HepG2 (cell line): ENCODE data around the gene KDM4B. TPM values are rescaled to one million over a fixed set of nuclear protein-coding genes. Genes with fewer than 3 reads are reported as not detected.

Experiments used
- ARNT ChIP-seq: fragments of 450-650 bp; IDR thresholded peaks from 2 replicates; pipeline ENCODE4 v1.6.1; 2017
- ESRRA ChIP-seq: sonication (generic); formaldehyde crosslinking; IDR thresholded peaks from 2 replicates; pipeline ENCODE4 v1.5.1; 2020; ENCODE audit warnings: mild to moderate bottlenecking, low read depth, missing genetic modification reagents
- HMGXB4 ChIP-seq, 2 experiments: sonication (generic) in 1 of 2; formaldehyde crosslinking in 1 of 2; IDR thresholded peaks; 2 replicates each; pipeline versions ENCODE4 v1.4.0 to v1.6.1; 2018 to 2020; ENCODE audit warnings: missing genetic modification reagents in 2 of 2, borderline replicate concordance in 1 of 2, low read depth in 1 of 2, mild to moderate bottlenecking in 1 of 2, missing biosample characterization in 1 of 2
- IKZF5 ChIP-seq: IDR thresholded peaks from 2 replicates; pipeline ENCODE4 v1.6.1; 2018; ENCODE audit warnings: missing genetic modification reagents, mild to moderate bottlenecking, missing compliant biosample characterization
- NFE2L1 ChIP-seq: sonication (generic); formaldehyde crosslinking; IDR thresholded peaks from 2 replicates; pipeline ENCODE4 v1.4.0; 2020; ENCODE audit warnings: missing genetic modification reagents, mild to moderate bottlenecking, borderline replicate concordance
- PITX1 ChIP-seq: sonication (generic); formaldehyde crosslinking; IDR thresholded peaks from 2 replicates; pipeline ENCODE4 v1.5.1; 2020; ENCODE audit warnings: mild to moderate bottlenecking, missing genetic modification reagents
- SAP130 ChIP-seq: IDR thresholded peaks from 2 replicates; pipeline ENCODE4 v1.6.1; 2016; ENCODE audit warnings: low read depth
- SMAD1 ChIP-seq: sonication (generic); formaldehyde crosslinking; IDR thresholded peaks from 2 replicates; pipeline ENCODE4 v1.4.0; 2020; ENCODE audit warnings: missing genetic modification reagents, low read depth, mild to moderate bottlenecking, borderline replicate concordance
- ZNF556 ChIP-seq: sonication (generic); formaldehyde crosslinking; IDR thresholded peaks from 2 replicates; pipeline ENCODE4 v1.4.0; 2020; ENCODE audit warnings: mild to moderate bottlenecking, missing genetic modification reagents, borderline replicate concordance
- ZNF609 ChIP-seq: sonication (generic); formaldehyde crosslinking; IDR thresholded peaks from 2 replicates; pipeline ENCODE4 v1.4.0; 2020; ENCODE audit warnings: mild to moderate bottlenecking, missing genetic modification reagents, borderline replicate concordance
- ZNF646 ChIP-seq: sonication (generic); formaldehyde crosslinking; IDR thresholded peaks from 2 replicates; pipeline ENCODE4 v1.9.0; 2021; ENCODE audit warnings: mild to moderate bottlenecking, missing genetic modification reagents
- ZNF839 ChIP-seq: sonication (generic); formaldehyde crosslinking; IDR thresholded peaks from 2 replicates; pipeline ENCODE4 v1.4.0; 2020; ENCODE audit warnings: missing genetic modification reagents, mild to moderate bottlenecking, borderline replicate concordance
- ZNF883 ChIP-seq: sonication (generic); formaldehyde crosslinking; IDR thresholded peaks from 2 replicates; pipeline ENCODE4 v1.5.1; 2020; ENCODE audit warnings: mild to moderate bottlenecking, missing genetic modification reagents; ENCODE audit errors: not compliant biosample characterization
- ZSCAN21 ChIP-seq: sonication (generic); formaldehyde crosslinking; IDR thresholded peaks from 2 replicates; pipeline ENCODE4 v1.8.0; 2022; ENCODE audit warnings: mild to moderate bottlenecking, missing genetic modification reagents, moderate library complexity, borderline replicate concordance
- polyA plus RNA-seq, 8 experiments: library from polyadenylated mRNA; depleted of rRNA in 3 of 8; stranded (reverse) in 7 of 8; unstranded in 1 of 8; fragments of >200 nt; fragmentation: Illumina TruSeq in 4 of 8; extraction: Trizol in 4 of 8; gene quantifications; 2 replicates each; pipeline versions ENCODE4 v1.2.1 to v1.2.3, GENCODE V29; 2011 to 2016; ENCODE audit warnings: low read depth in 4 of 8, missing spikeins in 1 of 8, mixed read lengths in 1 of 8; ENCODE audit not compliant: insufficient read depth in 1 of 8
- total RNA-seq, 5 experiments: library from RNA; depleted of rRNA; stranded (reverse); fragments of >200 nt; fragmentation: Illumina TruSeq; extraction: Trizol; gene quantifications; 2 replicates each; pipeline ENCODE4 v1.2.3, GENCODE V29; 2016; ENCODE audit warnings: low read depth in 1 of 5

Gene KDM4B
- total and polyA plus RNA-seq, 2 of the 13 experiments (the other 11 are each of a cell fraction or from before 2014, with no cell fraction given) = 4.9 to 14.6 TPM

GRCh38 chr19:4971424-4971793 lies 2.5 kb downstream of the KDM4B start (continued):
- TF ChIP-seq ZNF646 (CRISPR knock-in tag) (0 out of 2 replicates have a peak, but pooled peaks have one; percentile 26), SAP130 (CRISPR knock-in tag) (peak; percentile 82), ZNF883 (no peak), ZSCAN21 (0 out of 2 replicates have a peak, but pooled peaks have one; percentile 40), ZNF556 (CRISPR knock-in tag) (0 out of 2 replicates have a peak, but pooled peaks have one; percentile 41), NFE2L1 (CRISPR knock-in tag) (no peak), IKZF5 (CRISPR knock-in tag) (peak; percentile 46; the same call in 1 of the 2 replicates), PITX1 (CRISPR knock-in tag) (0 out of 2 replicates have a peak, but pooled peaks have one; percentile 11), ARNT (no peak), HMGXB4 (CRISPR knock-in tag; IDR thresholded peaks at IDR 0.05; ENCODE audit: borderline replicate concordance in 1 of 2, low read depth in 1 of 2) (no peak), SMAD1 (0 out of 2 replicates have a peak, but pooled peaks have one; percentile 21), ZNF609 (CRISPR knock-in tag) (0 out of 2 replicates have a peak, but pooled peaks have one; percentile 59), ESRRA (CRISPR knock-in tag) (0 out of 2 replicates have a peak, but pooled peaks have one; percentile 56), ZNF839 (CRISPR knock-in tag) (no peak)
